DND-41 (cell line): ENCODE results near the gene PPT2.

Source experiments
- EZH2 ChIP-seq: IDR thresholded peaks from 3 replicates; pipeline ENCODE4 v1.6.1; 2012; ENCODE audit warnings: borderline replicate concordance, low read depth, mild to moderate bottlenecking, moderate library complexity, low read length, inconsistent platforms; ENCODE audit not compliant: severe bottlenecking
- TF ChIP-seq, protein P1 (sequence below): IDR thresholded peaks from 2 replicates; pipeline ENCODE4 v1.5.1; 2012; ENCODE audit warnings: borderline replicate concordance, low read length, moderate library complexity, mild to moderate bottlenecking; ENCODE audit not compliant: poor library complexity, severe bottlenecking; ENCODE audit errors: extremely low read depth

DNA sequence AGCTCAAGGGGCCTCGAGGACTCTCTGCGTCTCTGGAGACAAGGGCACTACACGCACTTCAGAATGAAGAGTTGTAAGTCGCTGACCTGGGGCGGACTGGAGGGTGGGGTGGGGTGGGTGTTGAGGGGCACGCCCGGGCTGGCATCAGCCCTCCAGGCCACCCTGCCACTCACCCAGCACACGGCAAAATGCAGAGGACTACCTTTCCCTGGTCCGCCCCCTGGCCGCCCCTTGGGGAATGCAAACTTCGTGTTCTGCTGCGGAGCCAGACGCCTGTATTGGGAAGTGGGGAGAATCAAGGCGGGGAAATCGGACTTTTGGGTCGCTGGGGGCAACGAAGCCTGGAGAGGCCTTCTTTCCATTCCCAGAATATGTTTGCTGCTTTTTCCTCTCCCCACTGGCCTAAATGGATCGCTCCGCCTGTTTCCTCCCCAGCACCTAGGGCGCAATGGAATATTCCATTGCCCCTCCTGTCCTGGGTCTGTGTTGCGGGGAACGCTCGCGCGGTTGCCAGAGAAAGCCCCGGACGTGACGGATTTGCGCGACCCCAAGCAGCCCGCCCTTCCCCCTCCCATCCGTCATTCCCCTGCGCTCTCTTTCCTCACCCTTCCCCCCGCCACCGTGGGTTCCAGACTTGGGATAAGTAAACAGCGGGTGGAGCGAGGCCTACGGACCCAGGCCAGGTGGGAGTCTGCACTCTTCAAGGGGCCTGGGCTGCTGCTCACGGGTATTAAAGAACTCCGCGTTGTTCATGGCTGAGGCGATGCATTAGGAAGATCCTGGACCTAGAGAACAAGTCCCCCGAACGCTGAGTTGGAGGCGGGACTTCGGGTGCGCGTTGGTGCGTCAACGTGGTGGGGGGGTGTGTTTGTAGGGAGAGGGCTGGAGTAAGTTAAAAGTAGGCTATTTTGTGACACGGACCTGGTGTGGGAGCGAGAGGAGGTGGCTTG, at the start of gene PPT2:
- TF ChIP-seq, protein P1, sequence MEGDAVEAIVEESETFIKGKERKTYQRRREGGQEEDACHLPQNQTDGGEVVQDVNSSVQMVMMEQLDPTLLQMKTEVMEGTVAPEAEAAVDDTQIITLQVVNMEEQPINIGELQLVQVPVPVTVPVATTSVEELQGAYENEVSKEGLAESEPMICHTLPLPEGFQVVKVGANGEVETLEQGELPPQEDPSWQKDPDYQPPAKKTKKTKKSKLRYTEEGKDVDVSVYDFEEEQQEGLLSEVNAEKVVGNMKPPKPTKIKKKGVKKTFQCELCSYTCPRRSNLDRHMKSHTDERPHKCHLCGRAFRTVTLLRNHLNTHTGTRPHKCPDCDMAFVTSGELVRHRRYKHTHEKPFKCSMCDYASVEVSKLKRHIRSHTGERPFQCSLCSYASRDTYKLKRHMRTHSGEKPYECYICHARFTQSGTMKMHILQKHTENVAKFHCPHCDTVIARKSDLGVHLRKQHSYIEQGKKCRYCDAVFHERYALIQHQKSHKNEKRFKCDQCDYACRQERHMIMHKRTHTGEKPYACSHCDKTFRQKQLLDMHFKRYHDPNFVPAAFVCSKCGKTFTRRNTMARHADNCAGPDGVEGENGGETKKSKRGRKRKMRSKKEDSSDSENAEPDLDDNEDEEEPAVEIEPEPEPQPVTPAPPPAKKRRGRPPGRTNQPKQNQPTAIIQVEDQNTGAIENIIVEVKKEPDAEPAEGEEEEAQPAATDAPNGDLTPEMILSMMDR, result peak; percentile 27
- TF ChIP-seq EZH2, result no peak
